NCI-H1930 (cell line): Measurements from ENCODE around the gene OR2G6.
"Not testable (repeated sequence)": the region's sequence is repeated elsewhere in the genome, so short reads cannot be mapped to it uniquely, and the experiment has no call there.

Experiments
- DNase-seq, 2 experiments: peaks; one replicate each; lab custom pipeline; 2025; lab: John Stamatoyannopoulos, UW

The OR2G6 gene

GRCh38 chr1:248507773-248508172, at the start of gene OR2G6:
TSS of gene OR2G6 (plus strand) at chr1:248508073. CDS start at chr1:248521647, 13,574 bp downstream.
- not testable (repeated sequence) for DNase-seq

GRCh38 chr1:248459117-248459516, 48.8 kb upstream of the OR2G6 start:
- DNase-seq: not testable (repeated sequence)

GRCh38 chr1:248471154-248471553, 36.7 kb upstream of the OR2G6 start:
- no peak for DNase-seq

- not testable (repeated sequence) for DNase-seq
Measured at GRCh38 chr1:248472111-248472510, 35.8 kb upstream of the OR2G6 start.

- DNase-seq: not testable (repeated sequence)
Measured at GRCh38 chr1:248473051-248473450, 34.8 kb upstream of the OR2G6 start, which contains the start of gene OR2T3. TSS of gene OR2T3 (plus strand) at chr1:248473351. CDS start at chr1:248473351, 0 bp downstream.

GRCh38 chr1:248475660-248476059, 32.2 kb upstream of the OR2G6 start:
- DNase-seq: not testable (repeated sequence)

- not testable (repeated sequence) for DNase-seq
Measured at GRCh38 chr1:248481686-248482579, 25.9 kb upstream of the OR2G6 start.

GRCh38 chr1:248488289-248488688, 19.6 kb upstream of the OR2G6 start, which contains the start of gene OR2T5:
TSS of gene OR2T5 (plus strand) at chr1:248488589. CDS start at chr1:248488589, 0 bp downstream.
- not testable (repeated sequence) for DNase-seq

- DNase-seq: not testable (repeated sequence)
Measured at GRCh38 chr1:248496661-248497060, 11.2 kb upstream of the OR2G6 start.

GRCh38 chr1:248500305-248501035, 7.4 kb upstream of the OR2G6 start:
- DNase-seq: not testable (repeated sequence)

GRCh38 chr1:248510217-248510616, 2.3 kb downstream of the OR2G6 start:
- not testable (repeated sequence) for DNase-seq

GRCh38 chr1:248521856-248522255, 14.0 kb downstream of the OR2G6 start:
- DNase-seq: no peak

- not testable (repeated sequence) for DNase-seq
Measured at GRCh38 chr1:248537449-248537848, 29.6 kb downstream of the OR2G6 start.

GRCh38 chr1:248547383-248547782, 39.5 kb downstream of the OR2G6 start:
- DNase-seq: not testable (repeated sequence)

- DNase-seq: not testable (repeated sequence)
Measured at GRCh38 chr1:248551027-248551426, 43.2 kb downstream of the OR2G6 start.

GRCh38 chr1:248562672-248563071, 54.8 kb downstream of the OR2G6 start, which contains the start of gene OR2T29:
TSS of gene OR2T29 (minus strand) at chr1:248562772. CDS start at chr1:248559491, 3,281 bp downstream.
- not testable (repeated sequence) for DNase-seq

GRCh38 chr1:248565530-248566373, 57.9 kb downstream of the OR2G6 start:
- not testable (repeated sequence) for DNase-seq

GRCh38 chr1:248569049-248569448, 61.2 kb downstream of the OR2G6 start:
- not testable (repeated sequence) for DNase-seq

- not testable (repeated sequence) for DNase-seq
Measured at GRCh38 chr1:248570811-248571210, 62.9 kb downstream of the OR2G6 start.

- DNase-seq: not testable (repeated sequence)
Measured at GRCh38 chr1:248572049-248572448, 64.2 kb downstream of the OR2G6 start.

GRCh38 chr1:248573856-248574255, 66.0 kb downstream of the OR2G6 start:
- not testable (repeated sequence) for DNase-seq
